Right ventricle myocardium inferior (tissue), 1 donor: ENCODE results near the gene TSR3. TPM values are rescaled to one million over a fixed set of nuclear protein-coding genes. Genes with fewer than 3 reads are reported as not detected.

Experiments used
- ATAC-seq: fragments of 200-7000 bp; cut with Tn5 transposase; one replicate; pipeline ENCODE4 v1.9.1; 2020; ENCODE audit warnings: mild to moderate bottlenecking, moderate library complexity
- DNase-seq: peaks from one replicate; pipeline ENCODE4 v3.0.0; 2021; ENCODE audit errors: missing footprints
- intact Hi-C: fragments of 100-400 bp; cut with DNase I; formaldehyde crosslinking; loops from one replicate; pipeline ENCODE4 v1.11.0; 2022
- total RNA-seq: library from RNA; stranded (reverse); fragmentation: NEBNext Ultra II Directional; extraction: Animal tissue kit (Norgen Biotek cat#: 25700); gene quantifications from one replicate; pipeline ENCODE4 v1.2.1, GENCODE V29; 2021
- donor health status: DM: no; HTN: yes; CAD: no; lungs with severe emphysema.

Gene TSR3
- total RNA-seq, 1 donor from 2014 or later = 54.6 TPM

DNA sequence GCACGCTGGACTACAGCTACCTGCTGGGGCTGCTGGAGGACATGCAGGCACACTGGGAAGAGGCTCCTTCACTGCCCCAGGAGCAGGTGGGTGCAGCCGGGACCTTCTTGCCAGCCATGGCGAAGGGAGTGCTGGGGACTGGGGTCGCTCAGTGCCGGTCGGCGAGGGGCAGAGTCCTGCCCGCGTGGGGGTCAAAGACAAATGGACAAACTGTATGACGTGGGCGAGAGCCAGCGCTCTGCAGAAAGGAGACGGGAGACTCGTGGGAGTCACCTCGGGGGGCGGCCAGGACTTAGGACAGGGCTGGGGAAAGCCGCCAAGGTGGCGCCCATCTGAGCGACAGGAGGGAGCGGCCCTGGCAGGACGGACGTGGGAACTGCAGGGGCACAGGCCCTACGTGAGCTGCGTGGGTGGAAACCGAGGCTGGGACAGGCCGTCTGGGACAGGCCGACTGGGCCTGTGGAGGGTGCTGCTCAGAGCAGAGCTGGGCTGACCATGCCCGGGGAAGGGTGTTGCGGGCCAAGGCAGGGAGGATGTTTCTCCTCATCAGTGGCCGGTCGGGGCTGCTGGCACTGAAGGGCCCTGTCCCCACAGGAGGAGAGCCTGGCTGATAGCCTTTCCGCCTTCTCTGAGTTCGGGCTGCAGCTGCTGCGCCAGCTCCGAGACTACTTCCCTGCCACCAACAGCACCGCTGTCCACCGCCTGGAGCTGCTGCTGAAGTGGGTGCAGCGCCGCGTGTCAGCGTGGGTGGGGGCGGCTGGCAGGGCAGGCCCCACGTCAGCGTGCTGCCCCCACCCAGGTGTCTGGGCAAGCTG is 8.0 kb downstream of the TSR3 start:
- intact Hi-C loops = no loop called here
- ATAC-seq (no peak), DNase-seq (no peak)

DNA sequence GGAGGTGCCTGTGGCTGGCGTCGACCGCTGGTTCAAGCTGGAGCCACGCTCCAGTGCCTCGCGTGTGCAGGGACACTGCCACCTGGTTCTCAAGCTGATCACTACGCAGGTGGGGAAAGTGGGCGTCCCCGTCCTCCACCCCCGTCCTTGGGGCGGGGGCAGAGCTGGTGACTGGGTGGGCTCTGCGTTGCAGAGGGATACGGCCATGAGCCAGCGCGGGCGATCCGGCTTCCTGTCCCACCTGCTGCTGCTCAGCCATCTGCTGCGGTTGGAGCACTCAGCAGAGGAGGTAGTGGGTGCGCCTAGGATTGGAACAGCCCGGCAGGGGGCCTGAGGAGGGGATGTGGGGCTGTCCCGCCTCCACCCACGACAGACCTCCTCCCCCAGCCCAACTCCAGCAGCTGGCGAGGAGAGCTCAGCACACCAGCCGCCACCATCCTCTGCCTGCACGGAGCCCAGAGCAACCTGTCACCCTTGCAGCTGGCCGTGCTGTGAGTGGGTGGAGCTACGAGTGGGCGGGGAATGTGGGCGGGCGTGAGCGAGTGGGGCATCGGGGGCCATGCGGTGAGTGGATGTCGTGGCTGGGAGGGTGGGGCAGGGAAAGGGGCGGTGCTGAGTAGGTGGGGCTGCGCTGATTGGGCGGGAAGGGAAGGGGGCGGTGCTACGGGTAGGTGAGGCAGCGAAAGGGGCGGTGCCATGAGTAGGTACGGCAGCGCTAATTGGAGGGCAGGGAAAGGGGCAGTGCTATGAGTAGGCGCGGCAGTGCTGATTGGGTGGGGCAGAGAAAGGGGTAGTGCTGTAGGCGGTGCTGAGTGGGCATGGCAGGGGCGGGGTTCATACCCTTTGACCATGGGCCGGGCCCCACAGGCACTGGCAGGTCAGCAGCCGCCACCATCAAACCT is 8.9 kb downstream of the TSR3 start:
- peak; percentile 96 for DNase-seq
- intact Hi-C loops = no loop called here

GRCh38 chr16:1341495-1342420 is 9.9 kb downstream of the TSR3 start:
- DNase-seq = no peak

More for the DNA sequence above, 8.9 kb downstream of the TSR3 start:
- peak; percentile 97 for ATAC-seq

DNA sequence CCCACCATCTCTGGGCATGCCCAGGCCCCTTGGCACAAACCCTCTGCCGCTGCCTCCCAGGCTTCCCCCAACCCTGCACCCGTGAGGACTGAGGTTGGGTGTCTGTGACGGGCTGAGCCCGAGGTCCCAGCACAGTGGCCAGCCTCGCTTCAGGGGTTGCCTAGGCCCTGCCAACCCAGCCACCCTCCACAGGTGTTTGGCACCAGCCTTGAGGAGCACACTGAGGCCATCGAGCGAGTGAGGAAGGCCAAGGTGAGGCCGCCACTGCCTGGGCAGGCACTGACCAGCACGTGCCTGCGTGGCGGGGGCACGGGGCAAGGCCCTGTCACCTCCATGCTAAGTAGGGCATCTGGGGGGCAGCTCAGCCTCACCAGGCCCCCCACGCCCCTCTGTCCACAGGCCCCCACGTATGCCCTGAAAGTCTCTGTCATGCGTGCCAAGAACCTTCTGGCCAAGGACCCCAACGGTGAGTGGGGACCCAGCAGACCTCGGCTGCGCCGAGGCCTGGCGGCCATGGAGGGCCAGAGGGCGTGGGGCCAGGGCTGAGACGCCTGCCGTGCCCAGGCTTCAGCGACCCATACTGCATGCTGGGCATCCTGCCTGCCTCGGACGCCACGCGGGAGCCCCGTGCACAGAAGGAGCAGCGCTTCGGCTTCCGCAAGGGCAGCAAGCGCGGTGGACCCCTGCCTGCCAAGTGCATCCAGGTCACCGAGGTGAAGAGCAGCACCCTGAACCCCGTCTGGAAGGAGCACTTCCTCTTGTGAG is 10.8 kb downstream of the TSR3 start:
- ATAC-seq (no peak), DNase-seq (no peak)
- intact Hi-C loops = no loop called here

More at GRCh38 chr16:1341495-1342420, 9.9 kb downstream of the TSR3 start:
- ATAC-seq = no peak
- intact Hi-C loops = no loop called here

DNA sequence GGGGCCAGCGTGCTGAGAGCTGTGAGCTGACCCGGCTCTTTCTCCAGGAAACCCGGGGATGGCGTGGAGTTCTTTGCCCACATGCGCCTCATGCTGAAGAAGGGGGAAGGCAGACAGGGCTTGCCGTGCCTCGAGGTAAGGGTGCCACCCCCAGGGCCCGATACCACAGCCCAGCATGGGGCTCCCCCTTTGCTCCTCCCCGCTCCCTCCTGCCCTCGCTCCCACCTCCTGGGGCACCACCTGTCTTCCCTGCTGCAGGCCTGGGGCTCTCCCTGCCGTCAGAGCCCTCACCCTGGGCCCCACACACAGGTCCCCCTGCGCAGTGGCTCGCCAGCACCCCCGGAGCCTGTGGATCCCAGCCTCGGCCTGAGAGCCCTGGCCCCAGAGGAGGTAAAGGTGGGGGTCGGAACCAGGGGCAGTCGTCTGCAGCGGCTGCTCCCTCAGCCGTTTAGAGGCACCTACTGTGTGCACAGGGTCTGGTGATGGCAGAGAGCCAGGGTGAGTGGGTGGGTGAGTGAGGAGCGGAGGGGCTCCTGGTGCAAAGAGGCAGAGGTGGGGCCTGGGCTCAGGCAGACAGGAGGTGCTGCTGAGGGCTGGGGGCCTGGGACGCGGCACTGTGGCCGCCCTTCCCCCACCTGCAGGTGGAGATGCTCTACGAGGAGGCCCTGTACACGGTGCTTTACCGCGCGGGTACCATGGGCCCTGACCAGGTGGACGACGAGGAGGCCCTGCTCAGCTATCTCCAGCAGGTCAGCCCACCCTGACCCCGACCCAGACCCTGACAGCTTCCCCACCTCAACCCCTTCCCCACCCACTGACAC is 12.6 kb downstream of the TSR3 start:
- DNase-seq (no peak), ATAC-seq (no peak)
- intact Hi-C loops = no loop called here

DNA sequence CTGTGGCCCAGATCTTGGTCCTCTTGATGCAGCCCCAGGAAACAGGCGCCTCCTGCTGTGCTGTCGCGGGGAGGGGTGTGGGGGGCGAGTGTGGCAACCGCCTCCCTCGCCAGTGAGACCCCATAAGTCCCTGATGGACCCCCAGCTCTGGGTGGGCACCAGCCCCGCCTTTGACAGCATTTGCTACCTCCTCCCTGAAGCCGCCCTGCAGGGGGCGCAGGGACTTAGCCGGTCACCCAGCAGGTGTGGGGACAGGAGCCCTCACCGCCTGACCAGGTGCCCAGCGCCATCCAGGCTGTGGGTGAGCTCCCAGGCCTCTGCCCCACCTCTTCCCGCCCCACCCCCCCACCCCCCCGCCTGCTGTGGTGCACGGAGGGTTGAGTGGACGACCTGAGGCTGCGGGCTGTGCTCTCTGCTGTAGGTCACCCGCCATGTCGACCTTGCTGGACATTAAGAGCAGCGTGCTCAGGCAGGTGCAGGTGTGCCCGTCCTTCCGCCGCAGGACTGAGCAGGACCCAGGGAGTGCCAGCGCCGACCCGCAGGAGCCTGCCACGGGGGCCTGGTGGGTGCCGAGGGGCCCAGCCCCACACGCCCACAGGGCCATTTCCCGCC is 13.5 kb downstream of the TSR3 start:
- DNase-seq (no peak), ATAC-seq (no peak)
- intact Hi-C loops = no loop called here

DNA sequence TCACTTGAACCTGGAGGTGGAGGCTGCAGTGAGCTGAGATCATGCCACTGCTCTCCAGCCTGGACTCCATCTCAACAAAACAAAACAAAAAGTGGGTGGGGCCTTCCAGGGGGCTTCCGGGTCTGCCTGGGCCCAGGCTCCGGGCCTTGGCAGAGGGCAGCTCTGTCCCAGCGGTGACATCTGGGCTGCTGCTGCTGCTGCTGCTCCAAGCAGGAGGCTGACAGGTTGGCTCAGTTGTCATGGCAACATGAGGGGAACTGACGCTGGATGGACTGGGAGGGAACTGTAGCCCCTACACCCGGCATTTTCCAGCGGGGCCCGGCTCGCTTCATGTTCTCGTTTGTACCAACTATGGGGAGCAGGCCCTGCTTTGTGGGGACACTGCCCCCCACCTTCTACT is 14.2 kb downstream of the TSR3 start:
- intact Hi-C loops = no loop called here
- no peak for ATAC-seq

GRCh38 chr16:1336619-1337018 is 15.1 kb downstream of the TSR3 start:
- no peak for ATAC-seq
- no peak for DNase-seq
- intact Hi-C loops = no loop called here

More for the DNA sequence above, 14.2 kb downstream of the TSR3 start:
- no peak for DNase-seq

DNA sequence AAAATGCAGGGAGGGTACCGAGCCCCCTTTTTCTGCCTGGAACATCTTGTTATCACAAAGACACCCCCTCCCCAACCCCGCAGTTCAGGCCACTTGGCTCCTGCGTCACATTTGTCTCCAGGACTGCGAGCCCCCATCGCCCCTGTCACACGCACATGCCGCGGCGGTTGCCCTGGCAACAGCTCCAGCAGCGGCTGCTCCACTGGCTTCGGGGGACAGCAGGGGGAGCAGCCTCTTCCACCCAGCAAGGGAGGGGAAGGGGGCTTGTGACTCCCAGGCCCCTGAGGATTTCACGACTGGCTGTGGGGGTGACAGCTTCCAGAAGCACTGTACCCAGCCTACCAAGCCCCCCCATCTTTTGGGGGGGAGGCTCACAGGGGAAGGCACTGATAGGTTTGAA is 15.7 kb downstream of the TSR3 start:
- DNase-seq (no peak), ATAC-seq (no peak)
- intact Hi-C loops = no loop called here

- intact Hi-C loops = no loop called here
- ATAC-seq (no peak), DNase-seq (no peak)
Measured at GRCh38 chr16:1335211-1335971, 16.3 kb downstream of the TSR3 start.

DNA sequence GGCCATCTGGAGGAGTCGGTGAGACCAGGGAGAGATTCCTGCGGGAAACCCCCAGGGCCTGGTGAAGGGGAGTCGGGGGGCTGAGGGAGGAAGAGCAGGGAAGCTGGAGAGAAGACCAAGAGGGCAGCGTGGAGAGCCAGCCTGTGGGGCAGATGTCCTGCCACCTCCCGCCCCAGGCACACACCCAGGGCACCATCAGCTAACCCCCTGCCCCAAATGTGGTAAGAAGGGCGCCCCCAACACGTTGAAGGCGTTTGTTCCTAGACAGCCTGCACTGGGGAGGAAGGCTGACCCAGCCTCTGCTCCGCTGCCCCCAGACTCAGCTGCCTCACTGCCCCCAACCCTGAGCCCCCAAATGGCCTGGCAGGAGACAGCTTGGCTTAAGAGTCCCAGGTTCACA is 16.9 kb downstream of the TSR3 start:
- DNase-seq = no peak
- intact Hi-C loops = no loop called here
- no peak for ATAC-seq

GRCh38 chr16:1333854-1334700 is 17.6 kb downstream of the TSR3 start:
- DNase-seq (no peak), ATAC-seq (no peak)
- intact Hi-C loops = no loop called here

- intact Hi-C loops = no loop called here
- peak; percentile 72 for ATAC-seq
Measured at GRCh38 chr16:1333149-1333812, 18.4 kb downstream of the TSR3 start, which contains the start of gene BAIAP3. TSS of gene BAIAP3 (plus strand) at chr16:1333645. CDS start at chr16:1338550, 4,905 bp downstream.

DNA sequence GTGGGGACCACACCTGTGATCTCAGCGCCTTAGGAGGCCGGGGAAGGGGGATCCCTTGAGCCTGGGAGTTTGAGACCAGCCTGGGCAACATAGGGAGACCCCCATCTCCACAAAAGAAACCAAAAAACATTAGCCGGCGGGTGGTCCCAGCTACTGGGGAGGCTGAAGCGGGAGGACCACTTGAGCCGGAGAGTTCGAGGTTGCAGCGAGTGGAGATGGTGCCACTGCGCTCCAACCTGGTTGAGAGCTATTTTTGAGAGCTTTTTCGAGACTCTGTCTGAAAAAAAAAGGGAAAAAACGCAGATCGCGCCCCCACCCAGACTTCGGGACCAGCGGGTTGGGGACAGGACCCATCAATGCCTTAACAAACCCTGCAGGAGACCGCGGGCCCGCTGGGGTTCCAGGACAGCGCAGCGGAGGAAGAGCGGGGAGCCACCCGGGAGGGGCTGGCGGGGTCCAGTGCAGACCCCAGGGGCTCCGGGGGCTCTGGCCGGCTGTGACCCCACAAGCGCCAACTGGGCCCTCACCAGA is 19.0 kb downstream of the TSR3 start:
- intact Hi-C loops = no loop called here
- ATAC-seq = no peak
- no peak for DNase-seq

More at GRCh38 chr16:1333149-1333812, 18.4 kb downstream of the TSR3 start, which contains the start of gene BAIAP3:
- peak; percentile 77 for DNase-seq
